ENCODE data around the gene MAK.

- TF ChIP-seq CTCF (IDR thresholded peaks at IDR 0.05): peak in 3 of 4 experiments; percentile 32 to 36 (median 34)
- TF ChIP-seq POLR2A (IDR thresholded peaks at IDR 0.05): no peak
Measured at GRCh38 chr6:10759312-10759839, 79.0 kb downstream of the MAK start.
